NCI-H526 (cell line): ENCODE data around the gene COA1.
"Not testable (repeated sequence)": the region's sequence is repeated elsewhere in the genome, so short reads cannot be mapped to it uniquely, and the experiment has no call there.

Experiments
- DNase-seq, 2 experiments: peaks; one replicate each; lab custom pipeline; 2025; lab: John Stamatoyannopoulos, UW

The COA1 gene

GRCh38 chr7:43726466-43726865, 2.9 kb downstream of the COA1 start:
- no peak for DNase-seq

- no peak for DNase-seq
These were observed 4.1 kb downstream of the COA1 start for GRCh38 chr7:43725251-43725650.

- no peak for DNase-seq
These were observed 6.3 kb downstream of the COA1 start for GRCh38 chr7:43723007-43723341.

GRCh38 chr7:43721193-43721806, 8.0 kb downstream of the COA1 start:
- DNase-seq = peak; percentile 28 to 67

GRCh38 chr7:43716598-43716997, 12.7 kb downstream of the COA1 start:
- DNase-seq = no peak

GRCh38 chr7:43715966-43716365, 13.4 kb downstream of the COA1 start:
- not testable (repeated sequence) for DNase-seq

- no peak for DNase-seq
These were observed 17.8 kb downstream of the COA1 start for GRCh38 chr7:43711503-43711902.

GRCh38 chr7:43708055-43708454, 21.3 kb downstream of the COA1 start:
- not testable (repeated sequence) for DNase-seq

- no peak for DNase-seq
These were observed 25.8 kb downstream of the COA1 start for GRCh38 chr7:43703573-43703972.

GRCh38 chr7:43702974-43703373, 26.3 kb downstream of the COA1 start:
- DNase-seq = no peak

- DNase-seq = no peak
These were observed 27.4 kb downstream of the COA1 start for GRCh38 chr7:43701929-43702328.

- no peak for DNase-seq
These were observed 27.8 kb downstream of the COA1 start for GRCh38 chr7:43701500-43701854.

GRCh38 chr7:43700646-43701499, 28.4 kb downstream of the COA1 start:
- no peak for DNase-seq

- peak; percentile 28 to 68 for DNase-seq
These were observed 29.2 kb downstream of the COA1 start for GRCh38 chr7:43700059-43700501.

GRCh38 chr7:43698460-43699255, 30.7 kb downstream of the COA1 start:
- DNase-seq = peak in 1 of 2 experiments; percentile 16

GRCh38 chr7:43697690-43698089, 31.6 kb downstream of the COA1 start:
- DNase-seq = no peak

GRCh38 chr7:43695365-43695764, 34.0 kb downstream of the COA1 start:
- DNase-seq = no peak

- DNase-seq = no peak
These were observed 34.9 kb downstream of the COA1 start for GRCh38 chr7:43694399-43694748.

- DNase-seq = no peak
These were observed 35.5 kb downstream of the COA1 start for GRCh38 chr7:43693687-43694398.

GRCh38 chr7:43692582-43693373, 36.5 kb downstream of the COA1 start:
- DNase-seq = no peak

- no peak for DNase-seq
These were observed 37.7 kb downstream of the COA1 start for GRCh38 chr7:43691611-43692010.
